CD14-positive monocyte (primary cell): Measurements from ENCODE around the gene SPOP. TPM values are rescaled to one million over a fixed set of nuclear protein-coding genes. Genes with fewer than 3 reads are reported as not detected.

Experiments used
- DNase-seq, 3 donors: peaks; one replicate each; pipeline ENCODE4 v3.0.0-alpha.2; 2011 to 2022
- H2AFZ ChIP-seq: 2 replicates; pipeline ENCODE4 v1.6.0; 2012; ENCODE audit warnings: mild to moderate bottlenecking, low read depth, low read length, inconsistent platforms; ENCODE audit not compliant: insufficient read depth, poor library complexity, severe bottlenecking
- H3K27ac ChIP-seq, 2 donors: 1 replicate in 1 of 2; 2 replicates in 1 of 2; pipeline ENCODE4 v1.5.1; 2012 to 2013; ENCODE audit warnings: low read length in 2 of 2, control low read depth in 1 of 2, inconsistent platforms in 1 of 2, low read depth in 1 of 2, mild to moderate bottlenecking in 1 of 2
- H3K27me3 ChIP-seq, 2 donors: one replicate each; pipeline versions ENCODE4 v1.6.0 to v1.6.1; 2011 to 2013; ENCODE audit warnings: low read length in 2 of 2; ENCODE audit not compliant: control insufficient read depth in 2 of 2, insufficient read depth in 2 of 2
- H3K36me3 ChIP-seq, 2 donors: replicated peaks in 1 of 2; 1 replicate in 1 of 2; 2 replicates in 1 of 2; pipeline versions ENCODE4 v1.5.1 to v1.6.1; 2012 to 2013; ENCODE audit warnings: low read length in 2 of 2, control low read depth in 1 of 2, inconsistent platforms in 1 of 2, mild to moderate bottlenecking in 1 of 2; ENCODE audit not compliant: insufficient read depth in 2 of 2, control insufficient read depth in 1 of 2
- H3K4me1 ChIP-seq, 2 donors: 1 replicate in 1 of 2; 2 replicates in 1 of 2; pipeline versions ENCODE4 v1.5.1 to v1.6.1; 2012 to 2013; ENCODE audit warnings: low read length in 2 of 2, control low read depth in 1 of 2, inconsistent platforms in 1 of 2, mild to moderate bottlenecking in 1 of 2, moderate library complexity in 1 of 2; ENCODE audit not compliant: insufficient read depth in 2 of 2, control insufficient read depth in 1 of 2
- H3K4me2 ChIP-seq: replicated peaks from 2 replicates; pipeline ENCODE3; 2012; ENCODE audit warnings: low read length, moderate library complexity, mild to moderate bottlenecking; ENCODE audit not compliant: poor library complexity, severe bottlenecking; ENCODE audit errors: extremely low read depth
- H3K4me3 ChIP-seq, 3 experiments: fragments of 200-600 bp in 1 of 3; sonication (generic) in 1 of 3; replicated peaks in 1 of 3; 1 replicate in 2 of 3; 2 replicates in 1 of 3; pipeline ENCODE4 v1.5.1; 2011 to 2013; ENCODE audit warnings: low read length in 3 of 3, mild to moderate bottlenecking in 3 of 3, control low read depth in 2 of 3, low read depth in 2 of 3, inconsistent platforms in 1 of 3, moderate library complexity in 1 of 3
- H3K79me2 ChIP-seq: 2 replicates; pipeline ENCODE4 v1.6.0; 2012; ENCODE audit warnings: mild to moderate bottlenecking, control low read depth, inconsistent platforms, low read length, moderate library complexity; ENCODE audit not compliant: insufficient read depth
- H3K9ac ChIP-seq: 2 replicates; pipeline ENCODE4 v1.6.0; 2017; ENCODE audit warnings: low read length, mild to moderate bottlenecking; ENCODE audit not compliant: insufficient read depth, poor library complexity, severe bottlenecking
- H3K9me3 ChIP-seq, 2 donors: replicated peaks in 1 of 2; 1 replicate in 1 of 2; 2 replicates in 1 of 2; pipeline versions ENCODE4 v1.5.1 to v1.6.1; 2012 to 2013; ENCODE audit warnings: low read length in 2 of 2, control low read depth in 1 of 2; ENCODE audit not compliant: control insufficient read depth in 1 of 2, insufficient read depth in 1 of 2
- H4K20me1 ChIP-seq: 2 replicates; pipeline ENCODE4 v1.6.0; 2012; ENCODE audit warnings: mild to moderate bottlenecking, low read length, control low read depth, moderate library complexity; ENCODE audit not compliant: insufficient read depth
- H3K27ac Mint-ChIP-seq, 7 donors: one replicate each; pipeline ENCODE4 v1.8.0; 2020; ENCODE audit warnings: mild to moderate bottlenecking in 7 of 7, mixed read lengths in 7 of 7, moderate library complexity in 6 of 7, inconsistent platforms in 2 of 7
- H3K27me3 Mint-ChIP-seq, 3 donors: one replicate each; pipeline ENCODE4 v1.8.0; 2021 to 2022; ENCODE audit warnings: low read depth in 3 of 3, mild to moderate bottlenecking in 3 of 3, mixed read lengths in 3 of 3, moderate library complexity in 3 of 3, inconsistent platforms in 1 of 3
- H3K36me3 Mint-ChIP-seq, 2 donors: one replicate each; pipeline ENCODE4 v1.8.0; 2020; ENCODE audit warnings: mixed read lengths in 2 of 2, inconsistent platforms in 1 of 2, mild to moderate bottlenecking in 1 of 2
- H3K4me1 Mint-ChIP-seq: one replicate; pipeline ENCODE4 v1.8.0; 2020; ENCODE audit warnings: mild to moderate bottlenecking, mixed read lengths
- H3K4me3 Mint-ChIP-seq, 2 donors: one replicate each; pipeline ENCODE4 v1.8.0; 2020; ENCODE audit warnings: mild to moderate bottlenecking in 2 of 2, mixed read lengths in 2 of 2, moderate library complexity in 1 of 2
- H3K9me3 Mint-ChIP-seq, 7 donors: one replicate each; pipeline ENCODE4 v1.8.0; 2020 to 2022; ENCODE audit warnings: mixed read lengths in 7 of 7, mild to moderate bottlenecking in 6 of 7, moderate library complexity in 6 of 7, inconsistent platforms in 2 of 7
- WGBS: methylation state at CpG from one replicate; pipeline ENCODE4 v1.1.5; 2013; ENCODE audit warnings: missing lambda C conversion rate; ENCODE audit not compliant: insufficient coverage; 5-methylcytosine and 5-hydroxymethylcytosine counted together
- intact Hi-C, 2 donors: fragments of 100-400 bp; cut with micrococcal nuclease; formaldehyde crosslinking; loops; one replicate each; pipeline versions ENCODE4 v1.15.0 to v1.15.1; 2023
- polyA plus RNA-seq, 3 donors: library from polyadenylated mRNA; depleted of rRNA in 1 of 3; unstranded in 2 of 3; stranded (reverse) in 1 of 3; fragments of 300-500 nt in 2 of 3; fragments of >200 nt in 1 of 3; fragmentation: Illumina TruSeq in 2 of 3; gene quantifications; 1 replicate in 2 of 3; 2 replicates in 1 of 3; pipeline ENCODE4 v1.2.3, GENCODE V29; 2012 to 2021
- TF ChIP-seq, protein P1 (sequence below): fragments of 200-600 bp; IDR thresholded peaks from one replicate; pipeline ENCODE4 v1.8.0; 2022; ENCODE audit warnings: antibody characterized with exemption, mild to moderate bottlenecking

SPOP gene
- polyA plus RNA-seq, 3 donors = 41.3 to 65.5 (median 63.2) TPM

- H3K36me3 ChIP-seq = no peaks in the 10 kb centered on the region
- H3K4me3 Mint-ChIP-seq = peak overlapping the region in 1 of 2 donors; percentile 17
- H3K27ac Mint-ChIP-seq = no peak overlapping the region
- no peak overlapping the region for H3K4me2 ChIP-seq
- H3K79me2 ChIP-seq = no peaks in the 10 kb centered on the region
- no peaks in the 10 kb centered on the region for H3K36me3 Mint-ChIP-seq
- TF ChIP-seq, protein P1, sequence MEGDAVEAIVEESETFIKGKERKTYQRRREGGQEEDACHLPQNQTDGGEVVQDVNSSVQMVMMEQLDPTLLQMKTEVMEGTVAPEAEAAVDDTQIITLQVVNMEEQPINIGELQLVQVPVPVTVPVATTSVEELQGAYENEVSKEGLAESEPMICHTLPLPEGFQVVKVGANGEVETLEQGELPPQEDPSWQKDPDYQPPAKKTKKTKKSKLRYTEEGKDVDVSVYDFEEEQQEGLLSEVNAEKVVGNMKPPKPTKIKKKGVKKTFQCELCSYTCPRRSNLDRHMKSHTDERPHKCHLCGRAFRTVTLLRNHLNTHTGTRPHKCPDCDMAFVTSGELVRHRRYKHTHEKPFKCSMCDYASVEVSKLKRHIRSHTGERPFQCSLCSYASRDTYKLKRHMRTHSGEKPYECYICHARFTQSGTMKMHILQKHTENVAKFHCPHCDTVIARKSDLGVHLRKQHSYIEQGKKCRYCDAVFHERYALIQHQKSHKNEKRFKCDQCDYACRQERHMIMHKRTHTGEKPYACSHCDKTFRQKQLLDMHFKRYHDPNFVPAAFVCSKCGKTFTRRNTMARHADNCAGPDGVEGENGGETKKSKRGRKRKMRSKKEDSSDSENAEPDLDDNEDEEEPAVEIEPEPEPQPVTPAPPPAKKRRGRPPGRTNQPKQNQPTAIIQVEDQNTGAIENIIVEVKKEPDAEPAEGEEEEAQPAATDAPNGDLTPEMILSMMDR = no peak
- peaks cover 1 to 9% (median 5%) of the 10 kb centered on the region in 7 donors for H3K9me3 Mint-ChIP-seq
- no peak overlapping the region for H3K27ac ChIP-seq
- H4K20me1 ChIP-seq = no peaks in the 10 kb centered on the region
- H3K27me3 Mint-ChIP-seq = peaks cover 52 to 72% (median 63%) of the 10 kb centered on the region in 3 donors
- no peak overlapping the region for H2AFZ ChIP-seq
- H3K4me1 ChIP-seq = peaks cover 21 to 35% of the 10 kb centered on the region in 2 donors
- 80% methylated on average over 2 of the region's 4 CpGs for WGBS
- H3K9ac ChIP-seq = no peak overlapping the region
- DNase-seq = no peak
- H3K4me1 Mint-ChIP-seq = peaks cover 18% of the 10 kb centered on the region
- intact Hi-C loops = loop anchor here (2.0 to 10.0 kb wide), 4 partner anchors 123 to 423 kb away; partner anchors contain the start of gene DLX3 (in 1 of the 2)
- no peak overlapping the region for H3K4me3 ChIP-seq
- H3K9me3 ChIP-seq = no peaks in the 10 kb centered on the region
- H3K27me3 ChIP-seq = peaks cover 6 to 65% of the 10 kb centered on the region in 2 donors
Measured at GRCh38 chr17:49571764-49572163, 106.1 kb downstream of the SPOP start.

DNA sequence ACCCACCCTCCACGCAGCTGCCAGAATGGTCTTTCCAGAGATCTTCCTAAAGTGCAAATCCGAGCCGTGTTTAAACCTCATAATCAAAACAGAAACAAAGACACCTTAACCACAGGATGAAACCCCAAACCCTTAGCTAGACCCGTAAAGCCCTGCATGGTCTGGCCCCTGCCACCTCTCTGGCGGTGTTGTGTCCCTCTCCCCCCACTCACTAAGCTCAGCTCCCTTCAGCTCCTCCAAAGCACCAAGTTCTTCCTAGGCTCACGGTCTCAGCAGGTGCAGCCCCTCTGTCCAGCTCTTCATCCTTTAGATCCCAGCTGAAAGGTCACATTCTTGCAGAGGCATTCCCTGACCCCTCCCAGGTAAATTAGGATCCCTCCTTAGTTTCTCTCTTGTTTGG is 106.6 kb downstream of the SPOP start:
- Mint-ChIP-seq H3K27ac (no peak overlapping the region), H3K36me3 (no peaks in the 10 kb centered on the region), H3K9me3 (peaks cover 1 to 8% (median 5%) of the 10 kb centered on the region in 7 donors), H3K4me3 (peak overlapping the region in 1 of 2 donors; percentile 54), H3K27me3 (peaks cover 51 to 69% (median 61%) of the 10 kb centered on the region in 3 donors), H3K4me1 (peaks cover 18% of the 10 kb centered on the region)
- Histone ChIP-seq H3K36me3 (no peaks in the 10 kb centered on the region), H3K27ac (no peak overlapping the region), H4K20me1 (no peaks in the 10 kb centered on the region), H2AFZ (no peak overlapping the region), H3K9me3 (no peaks in the 10 kb centered on the region), H3K27me3 (peaks cover 6 to 62% of the 10 kb centered on the region in 2 donors), H3K4me3 (no peak overlapping the region), H3K4me2 (no peak overlapping the region), H3K9ac (no peak overlapping the region), H3K79me2 (no peaks in the 10 kb centered on the region), H3K4me1 (peaks cover 18 to 30% of the 10 kb centered on the region in 2 donors)
- TF ChIP-seq, protein P1 = no peak
- no peak for DNase-seq
- 81% methylated on average over 6 of the region's 6 CpGs for WGBS
- intact Hi-C loops = loop anchor here (5.0 to 10.0 kb wide), 3 partner anchors 206 to 424 kb away; partner anchors contain the start of gene DLX3 (in 1 of the 2)
